Stimulated activated CD4-positive, alpha-beta T cell treated with anti-CD3 and anti-CD28 coated beads, Interleukin-12 subunit alpha, Interleukin-12 subunit beta, amount 100 ng/mL, for 24 hours (primary cell): ENCODE results near the gene CAPN1.

Source experiments
- DNase-seq, 2 experiments: peaks; one replicate each; pipeline ENCODE4 v3.0.0-alpha.2; 2020; ENCODE audit warnings: low read depth in 2 of 2

The CAPN1 gene

GRCh38 chr11:65260756-65261590 is 79.2 kb downstream of the CAPN1 start:
- no peak for DNase-seq
